Right lung (tissue), 5 donors: ENCODE measurements around the gene CLMN. TPM values are rescaled to one million over a fixed set of nuclear protein-coding genes. Genes with fewer than 3 reads are reported as not detected.
"Not testable (repeated sequence)": the region's sequence is repeated elsewhere in the genome, so short reads cannot be mapped to it uniquely, and the experiment has no call there.

Experiments
- DNase-seq, 2 donors: peaks; one replicate each; pipeline ENCODE4 v3.0.0-alpha.2; 2013
- polyA plus RNA-seq, 5 donors: library from polyadenylated mRNA; unstranded; fragments of 120-200 nt; gene quantifications; one replicate each; pipeline versions ENCODE4 v1.2.1 to v1.2.3, GENCODE V29; 2013; ENCODE audit warnings: inconsistent platforms in 1 of 5, low replicate concordance in 1 of 5; ENCODE audit not compliant: insufficient read length in 5 of 5, insufficient read depth in 1 of 5

The CLMN gene
- polyA plus RNA-seq, 5 donors: 7.8 to 18.3 (median 13.1) TPM

DNA sequence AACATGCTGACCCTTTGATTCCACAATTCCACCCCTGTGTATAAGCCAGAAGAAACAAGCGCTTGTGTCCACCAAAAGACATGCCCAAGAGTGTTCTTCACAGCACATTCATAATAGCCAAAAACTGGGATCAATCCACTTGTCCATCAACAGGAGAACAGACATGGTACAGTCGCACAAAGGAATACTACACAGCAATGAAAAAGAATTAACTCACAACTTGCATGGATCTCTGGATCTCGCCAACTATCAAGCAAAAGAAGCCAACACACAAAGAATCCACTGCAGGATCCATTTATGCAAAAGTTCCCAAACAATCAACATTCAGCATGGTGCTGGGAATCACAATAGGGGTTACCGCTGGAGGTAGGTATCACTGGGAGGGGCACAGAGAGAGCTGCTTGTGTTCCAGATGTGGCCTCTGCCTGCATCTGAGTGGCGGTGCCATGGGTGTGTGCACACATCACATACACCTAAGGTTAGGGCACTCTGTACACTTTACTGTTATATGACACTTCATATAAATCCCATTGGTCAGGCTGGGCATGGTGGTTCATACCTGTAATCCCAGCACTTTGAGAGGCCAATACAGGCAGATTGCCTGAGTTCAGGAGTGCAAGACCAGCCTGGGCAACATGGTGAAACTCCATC, 30.9 kb downstream of the CLMN start:
- DNase-seq: no peak

DNA sequence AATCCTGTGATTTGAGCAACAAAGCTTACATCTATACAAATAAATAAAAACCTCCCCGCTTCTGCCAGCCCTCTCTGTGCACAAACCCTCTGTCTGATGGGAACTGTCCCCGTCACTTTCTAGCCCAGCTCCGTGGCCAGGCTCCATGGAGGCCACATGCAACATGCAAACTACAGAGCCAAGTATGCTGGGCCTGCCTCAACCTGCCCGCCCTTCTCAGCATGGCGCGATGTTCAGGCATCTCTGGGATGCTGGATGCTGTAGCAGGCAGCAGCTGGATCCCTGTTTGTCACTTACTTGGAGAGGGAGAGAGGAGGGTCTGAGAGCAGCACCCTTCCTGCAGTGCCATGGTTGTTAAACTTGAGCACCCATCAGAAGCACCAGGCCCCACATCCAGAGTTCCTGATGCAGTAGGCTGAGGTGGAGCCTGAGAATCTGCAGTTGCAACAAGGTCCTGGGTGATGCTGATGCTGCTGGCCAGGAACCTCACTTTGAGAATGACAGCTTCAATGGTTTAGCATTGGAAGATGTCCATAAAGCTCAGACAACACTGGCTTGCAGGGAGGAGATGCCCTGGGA, 32.4 kb downstream of the CLMN start:
- no peak for DNase-seq

DNA sequence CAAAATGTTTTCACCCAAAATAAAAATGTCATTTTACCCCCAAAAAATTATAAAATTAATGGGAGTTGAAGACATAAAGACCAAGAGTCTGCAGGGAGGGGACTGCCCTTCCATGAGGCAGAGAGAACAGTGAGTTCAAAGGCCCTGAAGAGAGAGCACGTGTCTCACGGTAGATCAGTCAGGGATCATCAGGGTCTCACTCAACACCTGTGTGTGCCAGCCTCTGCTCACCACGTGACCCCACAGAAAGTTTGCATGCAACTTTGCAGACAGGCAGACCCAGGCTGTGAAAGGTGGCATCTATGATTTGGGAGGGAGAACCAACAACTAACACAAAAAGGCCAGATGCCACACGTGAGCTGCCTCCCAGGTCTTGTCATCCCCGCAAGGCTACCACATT, 33.1 kb downstream of the CLMN start:
- DNase-seq: no peak

DNA sequence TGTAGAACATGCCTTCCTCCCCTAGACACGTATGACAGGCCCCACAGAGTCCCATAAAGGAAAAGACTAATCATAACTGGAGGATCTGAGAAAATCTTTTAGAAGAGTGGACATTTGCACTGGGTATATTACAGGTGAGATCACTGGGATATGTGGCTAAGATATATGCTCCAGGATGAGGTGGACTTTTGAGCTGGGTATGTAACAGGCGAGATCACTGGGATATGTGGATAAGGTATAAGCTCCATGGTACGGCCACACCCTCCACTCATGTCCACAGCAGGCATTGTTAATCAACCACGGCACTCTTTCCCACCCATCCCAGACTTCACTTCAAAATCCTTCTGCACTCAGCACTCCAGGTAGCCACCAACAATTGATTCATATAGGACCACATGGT, 34.1 kb downstream of the CLMN start:
- no peak for DNase-seq

DNA sequence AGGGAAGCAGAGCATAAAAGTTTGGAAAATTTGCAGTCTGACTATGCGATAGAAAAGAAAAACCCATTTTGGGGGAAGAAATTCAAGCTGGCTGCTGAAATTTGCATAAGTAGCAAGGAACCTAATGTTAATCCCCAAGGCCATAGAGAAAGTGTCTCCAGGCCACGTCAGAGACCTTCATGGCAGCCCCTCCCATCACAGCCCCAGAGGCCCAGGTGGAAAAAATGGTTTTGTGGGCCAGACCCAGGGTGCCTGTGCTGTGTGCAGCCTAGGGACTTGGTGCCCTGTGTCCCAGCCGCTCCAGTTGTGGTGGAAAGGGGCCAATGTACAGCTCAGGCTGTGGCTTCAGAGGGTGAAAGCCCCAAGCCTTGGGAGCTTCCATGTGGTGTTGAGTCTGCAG, 35.9 kb downstream of the CLMN start:
- DNase-seq: not testable (repeated sequence)

DNA sequence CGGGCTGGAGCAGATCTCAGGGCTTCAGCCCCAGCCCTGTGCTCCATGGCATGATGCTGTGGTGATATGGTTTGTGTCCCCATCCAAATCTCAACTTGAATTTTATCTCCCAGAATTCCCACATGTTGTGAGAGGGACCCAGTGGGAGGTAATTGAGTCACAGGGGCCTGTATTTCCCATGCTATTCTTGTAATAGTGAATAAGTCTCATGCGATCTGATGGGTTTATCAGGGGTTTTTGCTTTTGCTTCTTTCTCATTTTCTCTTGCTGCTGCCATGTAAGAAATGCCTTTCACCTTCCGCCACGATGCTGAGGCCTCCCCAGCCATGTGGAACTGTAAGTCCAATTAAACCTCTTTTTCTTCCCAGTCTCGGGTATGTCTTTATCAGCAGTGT, 36.7 kb downstream of the CLMN start:
- DNase-seq: not testable (repeated sequence)

DNA sequence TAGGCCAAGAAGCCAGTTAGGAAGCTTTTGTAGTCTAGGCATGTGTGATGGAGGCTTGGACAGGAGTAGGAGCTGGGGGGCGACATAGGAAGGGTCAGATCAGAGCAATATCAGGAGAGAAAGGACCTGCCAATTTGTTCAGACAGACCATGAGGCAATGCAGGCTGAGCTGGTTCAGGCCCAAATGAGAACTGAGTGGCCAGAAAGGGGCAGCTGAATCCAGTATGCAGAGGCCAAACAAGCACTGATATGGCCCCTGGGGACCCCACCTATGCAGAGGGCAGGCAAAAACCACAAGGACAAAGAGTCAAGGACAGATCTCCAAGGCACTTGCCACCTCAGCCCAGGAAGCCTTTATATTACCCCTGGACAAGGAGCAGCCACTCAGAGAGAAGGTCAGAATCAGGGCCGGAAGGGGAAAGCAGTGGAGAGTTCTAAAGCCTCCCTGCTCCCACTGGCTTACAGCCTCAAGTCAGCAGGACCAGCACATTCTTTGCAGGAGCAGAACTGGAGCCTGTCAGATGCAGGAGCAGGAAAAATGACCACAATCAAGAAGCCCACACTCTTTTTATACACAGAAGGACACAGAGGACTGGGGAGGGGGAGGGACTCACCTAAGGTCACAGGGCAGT, 37.2 kb downstream of the CLMN start:
- DNase-seq: no peak

DNA sequence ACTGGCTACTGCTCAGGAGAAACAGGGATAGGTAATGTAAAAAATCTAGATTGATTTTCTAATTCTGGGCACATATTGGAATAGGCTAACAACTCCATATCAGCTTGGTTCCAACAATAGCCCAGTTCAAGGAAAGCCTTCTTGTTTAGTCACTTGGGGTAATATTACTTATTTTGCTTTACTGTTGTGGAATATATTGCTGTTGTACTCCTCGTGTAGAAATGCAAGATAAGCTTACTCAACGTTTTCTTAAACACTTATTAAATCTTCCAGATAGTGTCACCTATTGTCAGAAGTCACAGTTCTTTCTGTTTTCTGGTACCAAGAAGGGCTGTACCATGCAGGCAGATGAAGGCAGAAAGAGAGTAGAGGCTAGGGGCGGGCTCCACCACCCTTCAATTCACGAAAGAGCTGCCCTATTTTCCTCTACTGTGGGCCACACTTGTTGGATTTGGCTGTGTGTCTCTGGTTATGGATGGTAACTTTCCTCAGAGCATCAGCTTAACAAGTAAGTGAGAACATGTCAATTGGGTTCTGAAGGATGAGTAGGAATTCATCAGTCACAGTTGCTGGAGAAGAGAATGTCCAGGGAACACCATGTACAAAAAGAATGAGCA, 38.0 kb downstream of the CLMN start:
- DNase-seq: no peak

DNA sequence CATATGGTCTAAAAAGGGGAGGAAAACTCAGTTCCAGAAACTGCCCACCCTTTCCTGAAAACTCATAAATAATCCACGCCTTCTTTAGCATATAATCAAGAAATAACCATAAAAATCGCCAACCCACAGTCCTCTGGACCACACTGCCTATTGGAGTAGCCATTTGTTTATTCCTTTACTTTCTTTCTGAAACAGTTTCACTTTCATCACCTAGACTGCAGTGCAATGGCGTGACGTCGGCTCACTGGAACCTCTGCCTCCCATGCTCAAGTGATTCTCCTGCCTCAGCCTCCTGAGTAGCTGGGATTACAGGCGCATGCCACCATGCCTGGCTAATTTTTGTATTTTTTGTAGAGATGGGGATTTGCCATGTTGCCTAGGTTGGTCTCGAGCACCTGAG, 44.2 kb downstream of the CLMN start:
- DNase-seq: no peak

DNA sequence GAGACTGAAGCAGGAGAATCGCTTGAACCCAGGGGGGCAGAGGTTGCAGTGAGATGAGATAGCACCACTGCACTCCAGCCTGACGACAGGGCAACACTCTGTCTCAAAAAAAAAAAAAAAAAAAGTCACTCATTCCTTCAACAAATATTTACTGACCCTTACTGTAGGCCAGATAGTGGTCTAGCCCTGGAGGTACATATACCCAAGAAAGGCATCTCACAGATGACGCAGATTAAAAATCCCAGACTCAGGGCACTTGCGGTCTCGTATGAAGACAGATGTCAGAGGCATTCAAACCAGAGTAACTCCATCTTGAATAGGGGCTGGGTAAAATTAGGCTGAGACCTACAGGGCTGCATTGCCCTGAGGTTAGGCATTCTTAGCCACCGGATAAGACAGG, 44.8 kb downstream of the CLMN start:
- DNase-seq: no peak

DNA sequence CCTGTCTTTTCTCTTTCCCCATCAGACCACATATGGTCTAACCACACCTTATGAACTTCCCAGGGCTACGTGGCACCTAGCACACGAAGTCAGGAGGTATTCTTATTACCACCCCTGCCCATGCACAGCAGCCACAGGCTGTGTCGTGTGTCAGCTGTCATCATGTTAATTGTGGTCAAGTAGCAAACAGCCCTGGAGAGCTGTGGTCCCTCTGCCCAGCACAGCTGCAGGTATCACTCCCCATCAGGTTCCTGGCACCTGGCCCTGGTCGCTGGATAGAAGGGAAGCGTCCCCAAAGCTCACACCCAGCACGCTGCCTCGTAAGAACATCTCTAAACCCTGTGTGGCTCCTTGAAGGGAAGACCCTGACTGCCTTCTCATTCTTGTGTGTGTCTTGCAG, 45.4 kb downstream of the CLMN start:
- no peak for DNase-seq

DNA sequence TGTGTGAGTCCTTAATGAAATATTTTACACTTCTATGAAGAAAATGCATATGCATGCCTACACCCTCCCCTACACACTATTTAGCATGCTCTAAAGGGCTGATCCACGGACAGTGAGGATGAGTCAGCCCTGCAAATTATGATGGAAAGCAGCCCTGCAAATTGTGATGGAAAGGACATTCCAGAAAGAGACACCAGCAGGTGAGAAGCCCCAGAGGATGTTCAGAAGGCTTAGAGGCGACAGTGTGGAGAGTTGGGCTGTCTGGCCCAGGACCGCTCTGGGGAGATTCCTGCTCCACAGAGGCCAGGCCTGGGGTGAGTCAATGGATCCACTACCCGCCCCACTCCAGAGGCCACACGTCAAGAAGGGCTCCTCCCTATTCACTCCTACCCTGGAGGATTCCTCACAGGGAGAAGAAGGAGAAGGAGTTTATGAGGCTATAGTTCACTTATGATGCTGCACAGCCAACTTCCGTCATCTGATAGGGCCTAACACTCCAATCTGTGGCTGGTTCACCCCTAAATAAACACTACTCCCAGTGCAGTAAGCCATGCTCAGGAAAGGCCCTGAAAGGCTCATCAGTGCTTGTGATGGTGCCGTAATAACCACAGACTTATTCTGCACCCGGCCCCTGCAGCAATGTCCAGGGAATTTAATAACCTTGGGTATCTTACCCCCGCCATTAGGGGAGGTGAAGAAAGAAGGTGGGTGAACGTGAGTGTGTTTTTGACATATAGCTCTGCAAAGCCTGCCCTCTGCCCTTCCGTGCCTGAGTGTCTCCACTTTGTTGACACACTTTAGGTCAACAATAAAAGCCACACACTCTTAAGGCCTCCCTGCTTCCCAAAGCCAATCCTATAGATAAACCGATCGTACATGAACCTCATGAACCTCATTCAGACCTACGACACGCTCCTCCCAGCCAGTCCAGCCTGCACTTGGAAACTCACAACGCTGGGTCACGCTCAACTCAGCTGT, 46.4 kb downstream of the CLMN start:
- DNase-seq: no peak

DNA sequence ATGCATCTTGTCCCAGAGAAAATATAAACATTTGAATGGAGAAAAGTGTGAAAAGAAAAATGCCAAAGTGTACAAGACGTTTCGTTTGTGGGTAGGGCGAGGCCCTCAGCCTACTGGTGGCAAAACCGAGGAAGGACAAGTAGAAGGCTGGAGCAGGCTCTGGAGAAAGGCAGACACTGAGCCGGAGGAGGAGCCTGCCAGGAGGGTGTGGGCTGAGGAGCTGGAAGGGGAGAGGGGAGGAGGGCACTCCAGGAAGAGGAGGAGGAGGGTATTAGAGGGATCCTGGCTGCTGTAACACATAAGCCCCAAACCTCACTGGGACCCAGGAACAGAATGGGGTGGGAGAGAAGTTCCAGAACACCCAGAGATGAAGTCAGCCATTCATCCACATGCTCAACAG, 47.7 kb downstream of the CLMN start:
- no peak for DNase-seq

DNA sequence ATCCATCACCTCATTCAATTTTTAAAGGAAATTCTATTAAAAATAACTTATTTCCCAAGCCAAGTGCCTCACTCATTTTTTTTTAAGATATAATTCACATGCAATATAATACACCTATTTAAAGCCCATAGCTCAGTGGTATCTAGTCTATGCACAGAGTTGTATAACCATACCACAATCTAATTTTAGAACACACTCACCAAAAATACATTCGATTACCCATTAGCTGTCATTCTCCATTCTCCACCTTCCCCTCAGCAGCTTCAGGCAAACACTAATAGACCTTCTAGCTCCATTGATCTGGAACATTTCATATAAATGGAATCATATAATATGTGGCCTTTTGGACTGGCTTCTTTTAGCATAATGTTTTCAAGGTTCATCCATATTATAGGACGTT, 49.5 kb downstream of the CLMN start:
- no peak for DNase-seq

DNA sequence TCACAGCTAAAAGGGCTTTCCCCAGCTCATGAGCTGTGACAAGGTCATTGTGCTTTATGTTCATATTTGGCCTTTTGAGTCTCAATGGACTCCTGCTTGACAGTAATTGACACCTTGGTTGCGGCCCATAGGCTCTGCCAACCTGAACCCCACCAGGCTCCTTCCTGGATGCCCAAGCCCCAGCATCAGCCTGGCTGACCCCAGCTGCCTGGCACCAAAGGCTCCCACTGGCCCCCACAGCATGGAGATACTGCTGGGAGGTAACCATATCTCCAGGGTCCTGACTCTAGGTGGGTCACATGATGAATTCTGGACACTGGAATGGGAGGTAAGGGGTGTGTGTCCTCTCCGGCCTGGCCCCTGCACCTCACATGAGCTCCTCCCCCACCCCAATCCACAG, 50.2 kb downstream of the CLMN start:
- DNase-seq: no peak

DNA sequence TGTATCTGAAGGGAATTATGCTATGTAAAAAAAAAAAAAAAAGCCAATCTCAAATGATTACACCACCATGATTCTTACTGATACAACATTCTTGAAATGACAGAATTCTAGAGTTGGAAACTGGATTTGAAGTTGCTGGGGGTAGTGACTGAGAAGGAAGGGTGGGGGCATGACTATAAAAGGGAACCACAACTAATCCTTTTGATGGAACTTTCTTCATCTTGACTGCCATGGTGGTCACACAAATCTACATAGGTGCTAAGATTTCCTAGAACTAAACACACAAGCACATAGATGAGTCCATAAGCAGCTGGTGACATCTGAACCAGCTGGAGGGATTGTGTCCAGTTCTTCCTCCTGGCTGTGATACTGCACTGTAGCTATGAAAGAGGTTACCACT, 51.4 kb downstream of the CLMN start:
- no peak for DNase-seq

DNA sequence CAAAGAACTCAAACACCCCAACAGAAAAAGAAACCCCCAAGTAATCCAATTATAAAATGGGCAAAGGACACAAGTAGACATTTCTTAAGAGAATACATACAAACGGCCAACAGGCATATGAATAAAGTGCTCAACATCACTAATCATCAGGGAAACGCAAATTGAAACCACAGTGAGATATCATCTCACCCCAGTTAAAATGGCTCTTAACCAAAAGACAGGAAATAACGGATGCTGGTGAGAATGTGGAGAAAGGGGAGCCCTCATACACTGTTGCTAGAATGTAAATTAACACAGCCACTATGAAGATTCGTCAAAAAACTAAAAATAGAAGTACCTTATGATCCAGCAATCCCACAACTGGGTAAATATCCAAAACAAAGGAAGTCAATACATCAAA, 52.4 kb downstream of the CLMN start:
- DNase-seq: no peak

DNA sequence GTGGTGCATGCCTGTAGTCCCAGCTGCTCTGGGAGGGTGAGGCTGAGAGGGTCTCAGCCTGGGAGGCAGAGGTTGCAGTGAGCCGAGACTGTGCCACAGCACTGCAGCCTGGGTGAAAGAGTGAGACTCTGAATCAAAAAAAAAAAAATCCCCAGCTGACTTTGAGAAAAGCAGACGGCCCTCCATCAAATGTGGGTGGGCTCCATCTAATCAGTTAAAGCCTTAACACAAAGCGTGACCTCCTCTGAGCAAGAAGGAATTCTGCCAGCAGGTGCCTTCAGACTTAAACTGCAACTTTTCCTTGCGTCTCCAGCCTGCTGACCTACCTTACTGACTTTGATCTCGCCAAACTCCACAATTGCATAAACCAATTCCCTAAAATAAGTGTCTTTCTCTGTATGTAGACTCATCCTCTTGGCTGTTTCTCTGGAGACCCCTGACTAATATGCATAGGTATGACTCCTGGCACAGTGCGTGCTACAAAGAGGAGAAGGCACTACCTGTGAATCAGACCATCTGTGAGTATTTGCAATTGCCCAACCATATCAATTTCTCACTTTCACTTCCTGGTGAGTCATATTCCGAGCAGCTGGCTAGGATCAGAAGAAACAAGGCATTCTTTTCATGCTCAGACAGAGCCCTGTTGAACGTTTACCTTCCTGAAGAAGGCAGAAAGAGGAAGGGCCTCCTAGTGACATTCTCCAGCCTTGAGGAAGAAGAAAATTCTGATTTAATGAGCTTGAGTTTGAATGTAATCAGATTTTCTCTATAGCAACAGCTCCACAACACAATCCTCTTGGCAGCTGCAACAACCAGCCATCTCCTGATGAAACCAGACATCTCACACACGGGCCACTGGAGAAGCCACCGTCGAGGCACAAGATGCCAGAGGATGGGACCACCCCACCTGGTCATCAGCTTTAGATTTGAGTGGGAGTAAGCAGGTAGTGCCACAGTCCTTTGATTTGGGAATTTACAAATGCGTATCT, 54.3 kb downstream of the CLMN start:
- DNase-seq: peak; percentile 41 to 53

DNA sequence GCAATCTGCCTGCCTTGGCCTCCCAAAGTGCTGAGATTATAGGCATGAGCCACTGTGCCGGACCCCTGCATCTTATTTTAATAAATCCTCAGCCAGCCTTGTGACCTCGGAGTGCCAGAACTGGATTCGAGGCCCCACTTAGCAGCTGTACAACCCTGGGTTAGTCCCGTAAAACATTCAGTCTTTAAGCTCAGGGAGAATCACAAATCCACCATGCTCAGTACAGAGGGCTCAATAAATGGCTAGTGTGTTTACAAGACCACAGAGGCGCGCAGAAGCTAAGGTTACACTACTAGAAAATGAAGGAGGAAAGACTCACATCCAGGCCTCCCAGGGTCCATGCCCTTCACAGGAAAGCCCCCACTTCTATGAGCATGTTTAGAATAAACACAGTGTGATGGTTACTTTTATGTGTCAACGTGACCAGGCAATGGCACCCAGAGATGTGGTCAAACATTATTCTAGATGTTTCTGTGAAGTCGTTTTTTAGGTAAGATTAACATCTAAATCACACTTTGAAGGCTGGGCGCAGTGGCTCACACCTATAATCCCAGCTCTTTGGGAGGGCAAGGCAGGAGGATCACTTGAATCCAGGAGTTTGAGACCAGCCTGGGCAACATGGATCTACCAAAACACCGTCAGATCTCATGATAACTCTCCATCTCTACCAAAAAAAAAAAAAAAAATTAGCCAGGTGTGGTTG, 55.3 kb downstream of the CLMN start:
- no peak for DNase-seq
